ENCODE measurements around the gene SLC43A1. TPM values are rescaled to one million over a fixed set of nuclear protein-coding genes. Genes with fewer than 3 reads are reported as not detected.

SLC43A1 gene
- total RNA-seq, 2 donors from 2014 or later: 8.4 to 9.1 TPM

- Histone ChIP-seq H3K27me3 (ENCODE audit: control insufficient read depth, insufficient read depth, low read length, poor library complexity, severe bottlenecking) (peaks cover 87% of the 10 kb centered on the region), H3K9me3 (ENCODE audit: control insufficient read depth, low read length) (no peaks in the 10 kb centered on the region), H3K27ac (ENCODE audit: low read depth, low read length) (no peak overlapping the region), H3K4me3 (ENCODE audit: low read length) (no peak overlapping the region), H3K4me1 (ENCODE audit: control insufficient read depth, insufficient read depth, low read length) (no peaks in the 10 kb centered on the region), H3K36me3 (ENCODE audit: control insufficient read depth, insufficient read depth, low read length) (no peaks in the 10 kb centered on the region), H3K9ac (ENCODE audit: extremely low read depth, low read length, poor library complexity, severe bottlenecking) (no peak overlapping the region)
- peaks cover 93% of the 10 kb centered on the region for H3K27me3 Mint-ChIP-seq (ENCODE audit: insufficient read depth)
- no peaks in the 10 kb centered on the region for H3K9me3 Mint-ChIP-seq
- 73% methylated on average over 5 of the region's 5 CpGs; no CpG with 5 or more reads in 1 of the 2 experiments for WGBS, 2 experiments (ENCODE audit: insufficient coverage in 1 of 2, insufficient read length in 1 of 2)
- no peaks in the 10 kb centered on the region for H3K36me3 Mint-ChIP-seq (ENCODE audit: low read depth)
- peak overlapping the region; percentile 38 for H3K4me3 Mint-ChIP-seq
- no peak for DNase-seq
- H3K4me1 Mint-ChIP-seq: peaks cover 5% of the 10 kb centered on the region
- H3K27ac Mint-ChIP-seq: no peak overlapping the region
- TF ChIP-seq CTCF (conservative IDR thresholded peaks at IDR 0.05): no peak
These were observed 39.8 kb downstream of the SLC43A1 start for GRCh38 chr11:57475671-57476046.

- peaks cover 88% of the 10 kb centered on the region for H3K27me3 ChIP-seq (ENCODE audit: control insufficient read depth, insufficient read depth, low read length, poor library complexity, severe bottlenecking)
These were observed 40.3 kb downstream of the SLC43A1 start for GRCh38 chr11:57475191-57475590.

GRCh38 chr11:57474803-57475115 is 40.7 kb downstream of the SLC43A1 start:
- Mint-ChIP-seq H3K27ac (no peak overlapping the region), H3K4me1 (peaks cover 2% of the 10 kb centered on the region), H3K9me3 (no peaks in the 10 kb centered on the region), H3K27me3 (ENCODE audit: insufficient read depth) (peaks cover 89% of the 10 kb centered on the region), H3K4me3 (no peak overlapping the region), H3K36me3 (ENCODE audit: low read depth) (no peaks in the 10 kb centered on the region)
- DNase-seq: peak; percentile 68
- 79 to 80% methylated on average over 5 of the region's 5 CpGs for WGBS, 2 experiments (ENCODE audit: insufficient coverage in 1 of 2, insufficient read length in 1 of 2)
- no peaks in the 10 kb centered on the region for H3K36me3 ChIP-seq (ENCODE audit: control insufficient read depth, insufficient read depth, low read length)
- H3K9ac ChIP-seq (ENCODE audit: extremely low read depth, low read length, poor library complexity, severe bottlenecking): no peak overlapping the region
- no peak for TF ChIP-seq CTCF (conservative IDR thresholded peaks at IDR 0.05)
- peaks cover 89% of the 10 kb centered on the region for H3K27me3 ChIP-seq (ENCODE audit: control insufficient read depth, insufficient read depth, low read length, poor library complexity, severe bottlenecking)
- H3K4me3 ChIP-seq (ENCODE audit: low read length): no peak overlapping the region
- no peaks in the 10 kb centered on the region for H3K9me3 ChIP-seq (ENCODE audit: control insufficient read depth, low read length)
- no peak overlapping the region for H3K27ac ChIP-seq (ENCODE audit: low read depth, low read length)
- H3K4me1 ChIP-seq (ENCODE audit: control insufficient read depth, insufficient read depth, low read length): no peaks in the 10 kb centered on the region

More at GRCh38 chr11:57475191-57475590, 40.3 kb downstream of the SLC43A1 start:
- Histone ChIP-seq H3K27ac (ENCODE audit: low read depth, low read length) (no peak overlapping the region), H3K9ac (ENCODE audit: extremely low read depth, low read length, poor library complexity, severe bottlenecking) (no peak overlapping the region), H3K4me3 (ENCODE audit: low read length) (no peak overlapping the region), H3K4me1 (ENCODE audit: control insufficient read depth, insufficient read depth, low read length) (no peaks in the 10 kb centered on the region), H3K36me3 (ENCODE audit: control insufficient read depth, insufficient read depth, low read length) (no peaks in the 10 kb centered on the region), H3K9me3 (ENCODE audit: control insufficient read depth, low read length) (no peaks in the 10 kb centered on the region)
- no peak overlapping the region for H3K4me3 Mint-ChIP-seq
- no peak for TF ChIP-seq CTCF (conservative IDR thresholded peaks at IDR 0.05)
- no peaks in the 10 kb centered on the region for H3K9me3 Mint-ChIP-seq
- DNase-seq: no peak
- no peak overlapping the region for H3K27ac Mint-ChIP-seq
- 74% methylated on average over 1 of the region's 1 CpG; no CpG with 5 or more reads in 1 of the 2 experiments for WGBS, 2 experiments (ENCODE audit: insufficient coverage in 1 of 2, insufficient read length in 1 of 2)
- peaks cover 89% of the 10 kb centered on the region for H3K27me3 Mint-ChIP-seq (ENCODE audit: insufficient read depth)
- no peaks in the 10 kb centered on the region for H3K36me3 Mint-ChIP-seq (ENCODE audit: low read depth)
- peaks cover 4% of the 10 kb centered on the region for H3K4me1 Mint-ChIP-seq

Measured in endodermal cell (in vitro differentiated cells).